Vagina (tissue), 2 donors: ENCODE data around the gene MTCH1. TPM values are rescaled to one million over a fixed set of nuclear protein-coding genes. Genes with fewer than 3 reads are reported as not detected.

Experiments used
- DNase-seq, 2 donors: peaks; one replicate each; pipeline ENCODE4 v3.0.0-alpha.2; 2017; ENCODE audit errors: extremely low spot score in 2 of 2
- H3K27ac ChIP-seq: fragments of 200-600 bp; sonication (generic); one replicate; pipeline ENCODE4 v1.5.1; 2019
- H3K27me3 ChIP-seq: fragments of 200-600 bp; sonication (generic); one replicate; pipeline ENCODE4 v1.5.1; 2019
- H3K36me3 ChIP-seq, 2 donors: fragments of 200-600 bp; sonication (generic); one replicate each; pipeline ENCODE4 v1.5.1; 2017 to 2019
- H3K4me1 ChIP-seq: fragments of 200-600 bp; sonication (generic); one replicate; pipeline ENCODE4 v1.5.1; 2019
- H3K4me3 ChIP-seq, 2 donors: fragments of 200-600 bp; sonication (generic); 1 replicate in 1 of 2; 2 replicates in 1 of 2; pipeline ENCODE4 v1.5.1; 2016 to 2019
- H3K9me3 ChIP-seq: fragments of 200-600 bp; sonication (generic); one replicate; pipeline ENCODE4 v1.5.1; 2019
- CTCF ChIP-seq, 3 experiments: fragments of 450-650 bp in 2 of 3; fragments of 200-600 bp in 1 of 3; sonication (generic) in 1 of 3; IDR thresholded peaks; one replicate each; pipeline ENCODE4 v1.5.1; 2017 to 2019; ENCODE audit warnings: antibody characterized with exemption in 3 of 3, mild to moderate bottlenecking in 2 of 3, moderate library complexity in 2 of 3
- POLR2A ChIP-seq, 2 donors: fragments of 450-650 bp; IDR thresholded peaks; one replicate each; pipeline ENCODE4 v1.6.1; 2017; ENCODE audit warnings: antibody characterized with exemption in 2 of 2, mild to moderate bottlenecking in 2 of 2, moderate library complexity in 2 of 2
- POLR2AphosphoS5 ChIP-seq, 2 donors: sonication (generic); formaldehyde crosslinking; IDR thresholded peaks; one replicate each; pipeline ENCODE4 v1.9.0; 2017; ENCODE audit warnings: antibody characterized with exemption in 2 of 2, mild to moderate bottlenecking in 2 of 2, low read depth in 1 of 2; ENCODE audit not compliant: insufficient read depth in 1 of 2
- intact Hi-C: fragments of 100-400 bp; cut with DNase I; formaldehyde crosslinking; loops from one replicate; pipeline ENCODE4 v1.15.1; 2023
- total RNA-seq: library from RNA; depleted of rRNA; stranded (reverse); fragments of >200 nt; gene quantifications from one replicate; pipeline ENCODE4 v1.2.3, GENCODE V29; 2016

Gene MTCH1
- total RNA-seq, 1 donor from 2014 or later = 233 TPM

- Histone ChIP-seq H3K27ac (peak overlapping the region; percentile 79), H3K9me3 (no peaks in the 10 kb centered on the region), H3K27me3 (no peaks in the 10 kb centered on the region), H3K4me1 (peaks cover 67% of the 10 kb centered on the region), H3K4me3 (no peak overlapping the region), H3K36me3 (peaks cover 0 to 55% of the 10 kb centered on the region in 2 donors)
- intact Hi-C loops = no loop called here
- TF ChIP-seq POLR2A (IDR thresholded peaks at IDR 0.05) = no peak
- no peak for TF ChIP-seq POLR2AphosphoS5 (IDR thresholded peaks at IDR 0.05; ENCODE audit: insufficient read depth in 1 of 2, low read depth in 1 of 2)
- TF ChIP-seq CTCF (IDR thresholded peaks at IDR 0.05) = no peak
- no peak for DNase-seq
Observed at GRCh38 chr6:36967757-36968156, 18.2 kb downstream of the MTCH1 start.

GRCh38 chr6:36967301-36967700 is 18.7 kb downstream of the MTCH1 start:
- H3K4me3 ChIP-seq = no peak overlapping the region
- TF ChIP-seq POLR2AphosphoS5 (IDR thresholded peaks at IDR 0.05; ENCODE audit: insufficient read depth in 1 of 2, low read depth in 1 of 2) (no peak), POLR2A (IDR thresholded peaks at IDR 0.05) (no peak)
- no peaks in the 10 kb centered on the region for H3K9me3 ChIP-seq
- H3K27me3 ChIP-seq = no peaks in the 10 kb centered on the region
- intact Hi-C loops = no loop called here
- peaks cover 0 to 51% of the 10 kb centered on the region in 2 donors for H3K36me3 ChIP-seq
- peaks cover 62% of the 10 kb centered on the region for H3K4me1 ChIP-seq
- H3K27ac ChIP-seq = peak overlapping the region; percentile 79
- DNase-seq = no peak

- Histone ChIP-seq H3K4me3 (no peak overlapping the region), H3K27me3 (no peaks in the 10 kb centered on the region), H3K36me3 (peaks cover 0 to 27% of the 10 kb centered on the region in 2 donors), H3K9me3 (no peaks in the 10 kb centered on the region), H3K27ac (peak overlapping the region; percentile 60), H3K4me1 (peaks cover 53% of the 10 kb centered on the region)
- TF ChIP-seq POLR2AphosphoS5 (IDR thresholded peaks at IDR 0.05; ENCODE audit: insufficient read depth in 1 of 2, low read depth in 1 of 2) = no peak
- TF ChIP-seq POLR2A (IDR thresholded peaks at IDR 0.05) = no peak
- no peak for TF ChIP-seq CTCF (IDR thresholded peaks at IDR 0.05)
- intact Hi-C loops = no loop called here
- no peak for DNase-seq
Observed at GRCh38 chr6:36964908-36965307, 21.1 kb downstream of the MTCH1 start.

GRCh38 chr6:36964349-36964748 is 21.6 kb downstream of the MTCH1 start:
- peaks cover 0 to 21% of the 10 kb centered on the region in 2 donors for H3K36me3 ChIP-seq
- no peaks in the 10 kb centered on the region for H3K9me3 ChIP-seq
- H3K27me3 ChIP-seq = no peaks in the 10 kb centered on the region
- H3K27ac ChIP-seq = peak overlapping the region; percentile 60
- no peak for DNase-seq
- no peak overlapping the region for H3K4me3 ChIP-seq
- TF ChIP-seq POLR2A (IDR thresholded peaks at IDR 0.05) (no peak), CTCF (IDR thresholded peaks at IDR 0.05) (no peak), POLR2AphosphoS5 (IDR thresholded peaks at IDR 0.05; ENCODE audit: insufficient read depth in 1 of 2, low read depth in 1 of 2) (no peak)
- H3K4me1 ChIP-seq = peaks cover 49% of the 10 kb centered on the region
- intact Hi-C loops = no loop called here

- no peak for DNase-seq
- intact Hi-C loops = no loop called here
- Histone ChIP-seq H3K4me1 (peaks cover 42% of the 10 kb centered on the region), H3K4me3 (no peak overlapping the region), H3K9me3 (no peaks in the 10 kb centered on the region), H3K27me3 (no peaks in the 10 kb centered on the region), H3K36me3 (peaks cover 0 to 14% of the 10 kb centered on the region in 2 donors), H3K27ac (peak overlapping the region; percentile 60)
- TF ChIP-seq POLR2AphosphoS5 (IDR thresholded peaks at IDR 0.05; ENCODE audit: insufficient read depth in 1 of 2, low read depth in 1 of 2) (no peak), POLR2A (IDR thresholded peaks at IDR 0.05) (no peak), CTCF (IDR thresholded peaks at IDR 0.05) (no peak)
Observed at GRCh38 chr6:36963451-36964290, 22.3 kb downstream of the MTCH1 start.
